HEK293 (cell line): ENCODE results near the gene CPSF6.

Experiments used
- ZBTB7A ChIP-seq: fragments of 450-650 bp; formaldehyde crosslinking; IDR thresholded peaks from 2 replicates; pipeline ENCODE4 v1.5.1; 2016; ENCODE audit warnings: low read depth, missing biosample characterization, missing genetic modification characterization
- ZBTB8A ChIP-seq: fragments of 450-650 bp; formaldehyde crosslinking; IDR thresholded peaks from 2 replicates; pipeline ENCODE4 v1.5.1; 2016; ENCODE audit warnings: missing biosample characterization, missing genetic modification characterization
- ZEB2 ChIP-seq: fragments of 450-650 bp; formaldehyde crosslinking; IDR thresholded peaks from 2 replicates; pipeline ENCODE4 v1.5.1; 2016; ENCODE audit warnings: missing biosample characterization, missing genetic modification characterization
- ZFP69B ChIP-seq: fragments of 450-650 bp; formaldehyde crosslinking; IDR thresholded peaks from 2 replicates; pipeline ENCODE4 v1.5.1; 2016; ENCODE audit warnings: missing biosample characterization, missing genetic modification characterization
- ZIC2 ChIP-seq: fragments of 450-650 bp; formaldehyde crosslinking; IDR thresholded peaks from 2 replicates; pipeline ENCODE4 v1.5.1; 2016; ENCODE audit warnings: missing biosample characterization, missing genetic modification characterization
- ZNF133 ChIP-seq: fragments of 450-650 bp; formaldehyde crosslinking; IDR thresholded peaks from 2 replicates; pipeline ENCODE4 v1.5.1; 2016; ENCODE audit warnings: missing biosample characterization, missing genetic modification characterization
- ZNF350 ChIP-seq: fragments of 450-650 bp; formaldehyde crosslinking; IDR thresholded peaks from 2 replicates; pipeline ENCODE4 v1.5.0; 2017; ENCODE audit warnings: missing biosample characterization, mild to moderate bottlenecking, missing genetic modification characterization
- ZNF776 ChIP-seq: fragments of 450-650 bp; formaldehyde crosslinking; IDR thresholded peaks from 2 replicates; pipeline ENCODE4 v1.5.0; 2017; ENCODE audit warnings: missing biosample characterization, missing genetic modification characterization, borderline replicate concordance
- TF ChIP-seq, protein P1 (sequence below): fragments of 450-650 bp; formaldehyde crosslinking; IDR thresholded peaks from 2 replicates; pipeline ENCODE4 v1.5.1; 2016; ENCODE audit warnings: missing biosample characterization, missing genetic modification characterization
- TF ChIP-seq, protein P2 (sequence below): fragments of 450-650 bp; formaldehyde crosslinking; IDR thresholded peaks from 2 replicates; pipeline ENCODE4 v1.5.1; 2016; ENCODE audit warnings: missing biosample characterization, missing genetic modification characterization

DNA sequence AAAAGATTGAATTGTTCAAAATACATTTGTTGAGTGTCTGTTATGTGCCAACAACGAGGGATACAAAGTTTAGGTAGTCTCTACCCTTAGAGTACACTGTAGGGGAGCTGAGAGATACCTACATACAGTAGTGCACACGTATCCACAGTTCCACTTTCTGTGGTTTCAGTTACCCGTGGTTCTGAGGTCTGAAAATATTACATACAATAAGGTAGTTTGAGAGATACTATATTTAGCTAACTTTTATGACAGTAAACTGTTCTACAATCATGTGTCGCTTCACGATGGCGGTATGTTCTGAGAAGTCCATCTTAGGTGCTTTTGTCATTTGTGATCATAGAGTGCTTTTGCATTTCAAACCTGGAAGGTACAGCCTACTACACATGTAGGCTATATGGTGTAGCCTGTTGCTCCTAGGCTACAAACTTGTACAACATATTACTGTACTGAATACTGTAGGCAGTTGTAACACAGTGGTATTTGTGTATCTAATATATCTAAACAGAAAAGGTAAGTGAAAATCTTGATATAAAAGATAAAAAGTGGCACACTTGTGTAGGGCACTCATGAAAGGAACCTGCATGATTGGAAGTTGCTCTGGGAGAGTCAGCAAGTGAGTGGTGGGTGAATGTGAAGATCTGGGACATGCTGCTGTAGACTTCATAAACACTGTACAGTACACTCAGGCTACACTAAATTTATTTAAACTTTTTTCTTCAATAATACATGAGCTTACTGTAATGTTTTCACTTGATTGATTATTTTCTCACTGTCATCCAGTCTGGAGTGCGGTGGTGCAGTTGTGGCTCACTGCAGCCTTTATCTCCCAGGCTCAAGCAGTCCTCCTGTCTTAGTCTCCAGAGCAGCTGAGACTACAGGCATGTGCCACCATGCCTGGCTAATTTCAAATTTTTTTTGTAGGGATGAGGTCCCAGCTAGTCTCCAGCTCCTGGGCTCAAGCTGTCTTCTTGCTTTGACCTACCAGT lies 4.0 kb downstream of the CPSF6 start:
- no peak for TF ChIP-seq ZFP69B (tag by site-specific recombination)
- TF ChIP-seq ZNF133 (tag by site-specific recombination), result no peak
- no peak for TF ChIP-seq ZBTB7A (tag by site-specific recombination)
- TF ChIP-seq ZBTB8A (tag by site-specific recombination), result no peak
- TF ChIP-seq ZNF776 (tag by site-specific recombination), result no peak
- TF ChIP-seq ZIC2 (tag by site-specific recombination), result no peak
- no peak for TF ChIP-seq ZNF350
- no peak for TF ChIP-seq ZEB2 (tag by site-specific recombination)
- TF ChIP-seq, protein P1, sequence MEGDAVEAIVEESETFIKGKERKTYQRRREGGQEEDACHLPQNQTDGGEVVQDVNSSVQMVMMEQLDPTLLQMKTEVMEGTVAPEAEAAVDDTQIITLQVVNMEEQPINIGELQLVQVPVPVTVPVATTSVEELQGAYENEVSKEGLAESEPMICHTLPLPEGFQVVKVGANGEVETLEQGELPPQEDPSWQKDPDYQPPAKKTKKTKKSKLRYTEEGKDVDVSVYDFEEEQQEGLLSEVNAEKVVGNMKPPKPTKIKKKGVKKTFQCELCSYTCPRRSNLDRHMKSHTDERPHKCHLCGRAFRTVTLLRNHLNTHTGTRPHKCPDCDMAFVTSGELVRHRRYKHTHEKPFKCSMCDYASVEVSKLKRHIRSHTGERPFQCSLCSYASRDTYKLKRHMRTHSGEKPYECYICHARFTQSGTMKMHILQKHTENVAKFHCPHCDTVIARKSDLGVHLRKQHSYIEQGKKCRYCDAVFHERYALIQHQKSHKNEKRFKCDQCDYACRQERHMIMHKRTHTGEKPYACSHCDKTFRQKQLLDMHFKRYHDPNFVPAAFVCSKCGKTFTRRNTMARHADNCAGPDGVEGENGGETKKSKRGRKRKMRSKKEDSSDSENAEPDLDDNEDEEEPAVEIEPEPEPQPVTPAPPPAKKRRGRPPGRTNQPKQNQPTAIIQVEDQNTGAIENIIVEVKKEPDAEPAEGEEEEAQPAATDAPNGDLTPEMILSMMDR (tag by site-specific recombination), result no peak
- TF ChIP-seq, protein P2, sequence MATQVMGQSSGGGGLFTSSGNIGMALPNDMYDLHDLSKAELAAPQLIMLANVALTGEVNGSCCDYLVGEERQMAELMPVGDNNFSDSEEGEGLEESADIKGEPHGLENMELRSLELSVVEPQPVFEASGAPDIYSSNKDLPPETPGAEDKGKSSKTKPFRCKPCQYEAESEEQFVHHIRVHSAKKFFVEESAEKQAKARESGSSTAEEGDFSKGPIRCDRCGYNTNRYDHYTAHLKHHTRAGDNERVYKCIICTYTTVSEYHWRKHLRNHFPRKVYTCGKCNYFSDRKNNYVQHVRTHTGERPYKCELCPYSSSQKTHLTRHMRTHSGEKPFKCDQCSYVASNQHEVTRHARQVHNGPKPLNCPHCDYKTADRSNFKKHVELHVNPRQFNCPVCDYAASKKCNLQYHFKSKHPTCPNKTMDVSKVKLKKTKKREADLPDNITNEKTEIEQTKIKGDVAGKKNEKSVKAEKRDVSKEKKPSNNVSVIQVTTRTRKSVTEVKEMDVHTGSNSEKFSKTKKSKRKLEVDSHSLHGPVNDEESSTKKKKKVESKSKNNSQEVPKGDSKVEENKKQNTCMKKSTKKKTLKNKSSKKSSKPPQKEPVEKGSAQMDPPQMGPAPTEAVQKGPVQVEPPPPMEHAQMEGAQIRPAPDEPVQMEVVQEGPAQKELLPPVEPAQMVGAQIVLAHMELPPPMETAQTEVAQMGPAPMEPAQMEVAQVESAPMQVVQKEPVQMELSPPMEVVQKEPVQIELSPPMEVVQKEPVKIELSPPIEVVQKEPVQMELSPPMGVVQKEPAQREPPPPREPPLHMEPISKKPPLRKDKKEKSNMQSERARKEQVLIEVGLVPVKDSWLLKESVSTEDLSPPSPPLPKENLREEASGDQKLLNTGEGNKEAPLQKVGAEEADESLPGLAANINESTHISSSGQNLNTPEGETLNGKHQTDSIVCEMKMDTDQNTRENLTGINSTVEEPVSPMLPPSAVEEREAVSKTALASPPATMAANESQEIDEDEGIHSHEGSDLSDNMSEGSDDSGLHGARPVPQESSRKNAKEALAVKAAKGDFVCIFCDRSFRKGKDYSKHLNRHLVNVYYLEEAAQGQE (tag by site-specific recombination), result no peak
